NCI-H2171 (cell line): Measurements from ENCODE around the gene GRM8.

Experiments used
- DNase-seq: peaks from one replicate; lab custom pipeline; 2025; lab: John Stamatoyannopoulos, UW

The GRM8 gene

DNA sequence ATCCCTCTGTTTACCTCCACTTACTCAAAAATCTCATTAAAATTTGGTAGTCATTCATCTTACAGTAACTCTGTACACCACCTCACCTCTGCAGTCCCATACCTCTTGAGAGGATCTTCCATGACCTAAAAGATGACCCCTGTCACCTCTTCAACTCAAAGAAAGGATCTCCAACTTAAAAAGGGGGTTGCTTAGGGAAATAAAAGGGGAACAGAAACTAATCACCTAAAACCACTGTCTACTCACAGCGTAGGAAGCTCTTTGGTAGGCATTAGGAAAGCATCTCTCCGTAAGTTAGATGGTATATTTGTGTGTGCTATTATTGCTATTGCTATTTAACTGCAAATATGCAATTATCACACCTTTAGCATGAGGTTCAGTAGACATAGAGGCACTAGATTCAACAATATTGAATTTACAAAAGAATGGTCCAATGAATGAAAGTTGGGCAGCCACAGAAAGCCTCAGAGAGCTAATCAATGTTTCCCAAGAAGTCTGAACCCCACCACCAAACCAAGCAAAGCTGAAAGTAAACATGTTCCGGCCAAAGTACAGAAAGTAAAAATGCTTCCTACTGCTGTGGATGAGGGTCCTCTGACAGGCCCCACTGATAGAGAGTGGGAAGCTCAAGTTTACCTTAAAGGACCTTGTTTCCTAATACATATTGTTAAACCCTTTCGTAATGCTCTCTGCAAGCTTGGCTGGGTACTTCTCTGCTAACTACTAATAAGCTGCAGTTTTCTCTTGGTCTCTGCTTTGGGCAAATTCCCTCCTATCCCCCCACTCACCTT is 105.8 kb downstream of the GRM8 start:
- no peak for DNase-seq

DNA sequence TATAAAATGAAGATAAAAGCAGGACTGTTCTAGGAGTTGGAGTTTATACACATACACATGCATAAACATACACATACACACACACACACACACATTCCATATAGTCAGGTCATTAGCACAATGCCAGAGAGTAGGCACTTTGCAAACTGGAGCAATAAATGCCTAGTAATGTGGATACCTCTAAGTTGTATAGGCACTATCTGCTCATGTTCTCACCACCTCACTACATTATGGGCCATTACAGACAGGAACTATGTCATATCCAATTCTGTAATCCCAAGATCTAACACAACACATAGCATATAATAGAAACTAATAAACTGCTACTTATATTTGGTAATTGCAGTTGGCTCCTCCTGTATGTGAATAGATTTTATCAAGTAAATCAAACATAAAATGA is 115.6 kb downstream of the GRM8 start:
- no peak for DNase-seq

DNA sequence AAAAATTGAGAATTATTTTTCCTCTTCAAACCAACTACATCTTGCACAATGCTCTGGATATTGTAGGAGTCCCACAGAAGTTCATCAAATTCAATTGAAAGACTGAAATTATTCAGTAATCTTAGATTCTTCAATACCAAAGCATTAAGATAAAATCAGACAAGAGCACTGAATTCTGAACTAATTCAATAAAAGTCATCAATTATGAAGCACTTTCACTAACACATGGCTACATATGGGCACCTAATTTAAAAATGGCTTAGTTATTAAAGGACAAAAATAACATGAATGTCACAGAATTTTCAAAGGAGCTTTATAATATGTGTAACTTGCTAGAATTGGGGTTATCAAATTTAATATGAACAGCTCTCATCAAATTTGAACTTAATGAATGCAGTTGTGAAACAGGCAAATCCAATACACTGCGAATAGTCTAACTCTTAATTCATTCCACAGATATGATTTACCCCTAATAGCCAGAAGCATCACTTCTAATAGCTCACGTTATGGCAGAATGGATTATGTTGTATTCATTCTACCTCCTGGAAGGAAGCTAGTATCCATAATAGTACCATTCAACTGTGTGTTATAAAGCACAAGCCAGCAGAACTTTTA is 116.8 kb downstream of the GRM8 start:
- DNase-seq, result no peak

DNA sequence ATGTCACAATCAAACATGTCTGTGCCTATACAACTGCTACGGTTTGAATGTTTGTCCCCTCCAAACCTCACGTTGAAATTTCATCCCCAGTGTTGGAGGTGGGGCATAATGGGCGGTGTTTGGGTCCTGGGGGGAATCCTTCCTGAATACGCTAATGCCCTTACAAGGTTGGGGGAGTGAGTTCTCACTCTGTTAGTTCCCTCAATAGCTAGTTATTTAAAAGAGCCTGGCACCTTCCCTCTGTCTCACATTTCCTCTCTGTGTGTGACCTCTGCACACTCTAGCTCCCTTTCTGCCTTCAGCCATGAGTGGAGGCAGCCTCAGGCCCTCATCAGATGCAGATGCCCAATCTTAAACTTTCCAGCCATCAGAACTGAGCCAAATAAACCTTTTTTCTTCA is 129.5 kb downstream of the GRM8 start:
- DNase-seq, result peak; percentile 17

DNA sequence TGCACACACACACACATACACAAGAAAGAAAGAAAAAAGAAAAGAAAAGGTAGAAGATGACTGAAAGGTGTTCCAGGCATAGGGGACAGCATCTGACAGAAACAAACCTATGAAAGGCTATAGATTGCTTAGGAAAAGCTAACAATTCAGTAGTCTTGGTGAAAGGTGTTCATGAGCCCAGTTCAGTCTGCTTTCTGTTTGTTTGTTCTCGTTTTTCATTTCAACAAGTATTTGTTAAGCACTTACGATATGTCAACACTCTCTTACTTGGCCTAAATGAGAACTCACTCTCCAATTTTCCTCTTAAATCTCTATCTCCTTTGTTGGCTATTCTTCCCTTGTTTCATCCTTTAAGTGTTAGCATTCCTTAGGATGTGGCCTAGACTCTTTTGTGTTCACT is 133.2 kb downstream of the GRM8 start:
- DNase-seq, result no peak

DNA sequence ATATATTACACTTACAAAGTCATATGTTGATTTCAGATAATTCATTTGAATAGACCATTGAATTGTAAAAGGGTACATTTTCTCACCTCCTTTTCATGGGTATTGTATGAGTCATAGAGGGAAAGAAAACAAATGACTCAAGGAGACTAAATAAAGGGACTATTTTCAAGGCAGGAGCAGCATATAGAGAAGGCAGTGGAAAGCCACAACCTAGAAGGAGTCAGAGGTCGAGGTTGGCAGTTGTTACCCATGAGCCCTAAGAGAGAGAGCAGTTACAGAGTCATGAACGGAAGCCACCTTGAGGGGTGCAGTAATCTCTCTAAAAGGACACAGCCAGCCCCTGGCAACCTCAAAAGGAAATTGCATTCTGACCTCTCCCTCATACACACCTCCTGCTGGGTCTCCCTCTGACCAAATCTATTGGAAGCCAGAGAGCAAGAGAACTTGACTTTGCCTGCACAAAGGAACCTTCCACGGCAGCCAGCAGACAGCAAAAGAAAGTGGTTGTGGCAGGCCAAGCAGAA is 137.9 kb downstream of the GRM8 start:
- DNase-seq, result no peak

DNA sequence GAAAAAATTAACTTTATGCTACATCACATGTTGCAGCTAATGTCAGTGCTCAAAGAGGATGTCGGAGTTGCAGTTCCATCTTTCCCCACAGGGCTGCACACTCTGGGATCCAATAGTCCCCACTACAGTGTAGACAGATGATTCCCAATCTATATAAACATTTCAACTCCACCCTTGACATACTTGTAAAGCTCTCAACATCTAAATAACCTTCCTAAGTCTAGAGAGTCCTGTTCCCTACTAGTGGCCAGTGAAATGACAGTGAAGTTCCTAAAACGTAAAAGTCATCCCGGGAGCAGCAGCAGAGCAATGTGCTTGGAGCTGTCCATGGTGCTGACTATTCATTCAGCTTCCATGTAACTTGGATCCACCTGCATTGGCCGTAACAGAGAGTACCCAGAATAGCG is 145.1 kb downstream of the GRM8 start:
- no peak for DNase-seq

DNA sequence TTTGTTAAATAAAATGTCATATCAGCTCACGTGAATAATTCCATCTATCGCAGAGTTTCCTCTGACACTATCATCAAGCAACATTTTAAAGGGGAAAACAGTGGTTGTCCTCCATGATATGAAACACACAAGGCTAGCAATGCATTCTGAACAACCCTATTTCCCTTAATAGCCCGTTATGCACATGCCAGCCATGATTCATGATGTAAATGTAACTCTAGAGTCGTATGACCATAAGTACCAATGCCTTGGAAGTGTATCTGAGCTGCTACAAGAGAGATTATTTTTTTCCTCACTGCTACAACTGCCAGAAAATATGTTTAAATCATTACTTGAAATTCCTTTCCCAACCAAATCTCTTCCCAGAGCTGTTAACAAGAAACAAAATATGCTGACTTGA is 159.4 kb downstream of the GRM8 start:
- DNase-seq, result no peak

DNA sequence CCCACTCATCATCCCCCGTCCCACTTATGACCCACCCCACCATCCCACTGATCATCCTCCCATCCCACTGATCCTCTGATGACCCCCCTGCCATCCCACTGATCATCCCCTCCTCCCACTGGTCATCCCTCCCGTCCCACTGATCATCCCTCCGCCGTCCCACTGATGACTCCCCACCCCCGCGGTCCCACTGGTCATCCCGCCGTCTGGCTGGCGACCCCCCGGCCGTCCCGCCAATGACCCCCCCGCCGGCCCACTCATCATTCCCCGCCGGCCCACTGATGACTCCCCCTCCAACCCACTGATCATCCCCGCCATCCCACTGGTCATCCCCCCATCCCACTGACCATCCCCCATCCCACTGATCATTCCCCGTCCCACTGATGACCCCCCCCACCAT is 161.1 kb downstream of the GRM8 start:
- DNase-seq, result no peak

DNA sequence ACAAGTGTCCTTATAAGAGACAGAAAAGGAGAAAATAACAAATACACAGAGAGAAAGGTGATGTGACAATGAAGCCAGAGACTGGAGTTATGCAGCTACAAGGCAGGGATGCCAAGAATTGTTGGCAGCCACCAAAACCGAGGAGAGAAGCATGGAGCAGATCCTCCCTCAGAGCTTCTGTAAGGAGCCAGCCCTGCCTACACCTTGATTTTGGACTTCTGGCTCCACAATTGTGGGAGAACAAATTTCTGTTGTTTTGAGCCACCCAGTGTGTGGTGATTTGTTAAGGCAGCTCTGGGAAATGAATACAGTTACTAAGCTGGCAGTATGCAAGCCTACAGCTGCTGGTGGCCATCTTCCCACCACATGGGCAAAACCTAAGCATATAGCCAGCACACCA is 163.6 kb downstream of the GRM8 start:
- no peak for DNase-seq

DNA sequence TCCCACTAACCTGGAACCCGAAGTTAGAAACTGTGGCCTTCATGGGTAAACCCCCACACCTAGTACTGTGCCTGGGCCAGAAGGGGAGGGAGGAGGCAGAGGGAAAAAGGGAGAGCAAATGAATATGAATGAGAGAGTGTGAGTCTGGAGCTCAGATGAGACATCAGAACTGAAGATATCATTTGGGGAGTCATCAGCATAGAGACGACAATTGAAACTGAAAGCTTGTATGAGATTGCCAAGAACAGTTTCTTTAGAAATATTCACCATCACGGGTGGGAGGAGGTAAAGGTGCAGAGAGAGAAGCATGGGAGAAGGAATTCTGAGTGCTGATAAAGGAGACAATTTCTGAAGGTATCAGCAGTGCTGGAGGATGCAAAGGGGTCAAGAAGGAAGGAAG is 171.2 kb downstream of the GRM8 start:
- DNase-seq, result no peak

DNA sequence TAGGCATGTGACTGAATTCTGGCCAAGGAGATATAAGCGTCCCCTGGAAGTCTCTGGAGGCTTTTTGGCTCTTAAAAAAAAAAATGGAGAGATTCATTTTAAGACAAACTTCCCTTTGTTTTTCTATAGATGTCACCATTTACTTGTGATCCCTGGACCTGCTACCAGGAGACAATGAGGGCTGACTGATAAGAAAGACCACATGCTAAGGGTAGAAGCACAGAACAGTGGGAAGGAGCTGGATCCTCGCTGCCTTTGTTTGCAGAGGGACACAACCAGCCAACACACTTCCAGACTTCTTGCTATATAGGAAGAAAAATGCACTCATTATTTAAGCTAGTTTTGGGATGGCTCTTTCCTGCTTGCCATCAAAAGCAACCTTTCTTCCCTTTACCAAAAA is 172.2 kb downstream of the GRM8 start:
- DNase-seq, result no peak

DNA sequence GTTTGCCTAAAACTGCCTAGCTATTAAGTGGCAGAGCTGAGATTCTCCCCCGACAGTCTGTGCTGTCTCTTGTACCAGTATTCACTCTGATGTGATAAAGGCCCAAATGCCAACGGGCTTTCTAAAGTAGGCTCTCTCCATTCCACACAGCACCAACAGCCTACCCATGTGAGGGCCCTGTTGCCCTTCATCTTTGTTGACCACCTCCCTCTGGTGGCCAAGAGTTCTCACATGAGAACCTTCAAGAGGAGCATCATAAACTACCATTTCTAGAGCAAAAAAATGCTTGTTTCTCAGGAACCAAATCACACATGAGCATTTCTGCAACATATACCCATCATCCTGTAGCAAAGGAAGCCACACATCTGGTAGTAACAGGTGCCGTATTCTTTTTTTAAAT is 185.8 kb downstream of the GRM8 start:
- no peak for DNase-seq

DNA sequence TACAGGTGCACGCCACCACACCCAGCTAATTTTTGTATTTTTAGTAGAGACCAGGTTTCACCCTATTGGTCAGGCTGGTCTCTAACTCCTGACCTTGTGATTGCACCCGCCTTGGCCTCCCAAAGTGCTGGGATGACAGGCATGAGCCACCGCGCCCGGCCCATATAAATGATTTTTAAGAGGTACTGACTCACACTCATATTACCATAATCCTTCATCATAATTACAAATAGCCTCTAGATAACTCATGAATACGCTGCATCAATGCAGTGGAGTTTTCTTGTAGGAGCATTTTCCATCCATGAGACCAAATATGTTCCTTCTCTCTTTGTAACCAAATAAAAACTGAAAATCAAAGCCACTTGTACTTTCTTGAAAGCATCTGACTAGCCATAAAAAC is 193.3 kb downstream of the GRM8 start:
- DNase-seq, result no peak

DNA sequence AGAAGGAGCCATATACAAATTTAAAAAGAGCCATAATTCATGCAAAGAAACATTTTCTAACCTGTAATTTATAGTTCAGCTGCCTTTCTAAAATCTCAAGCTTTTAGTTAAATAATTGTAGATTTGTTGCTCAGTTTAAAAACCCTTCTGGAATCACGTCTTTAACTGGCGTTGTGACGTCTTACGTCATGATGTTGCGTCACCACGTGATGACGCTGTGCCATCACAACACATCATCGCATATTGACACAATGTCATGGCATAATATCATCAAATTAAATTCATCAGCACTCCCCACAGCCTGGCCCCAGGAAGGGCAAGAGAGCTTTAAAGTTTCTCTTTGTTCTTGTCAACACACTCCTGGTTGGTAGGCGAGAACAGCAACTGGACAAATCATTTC is 194.8 kb downstream of the GRM8 start:
- no peak for DNase-seq

DNA sequence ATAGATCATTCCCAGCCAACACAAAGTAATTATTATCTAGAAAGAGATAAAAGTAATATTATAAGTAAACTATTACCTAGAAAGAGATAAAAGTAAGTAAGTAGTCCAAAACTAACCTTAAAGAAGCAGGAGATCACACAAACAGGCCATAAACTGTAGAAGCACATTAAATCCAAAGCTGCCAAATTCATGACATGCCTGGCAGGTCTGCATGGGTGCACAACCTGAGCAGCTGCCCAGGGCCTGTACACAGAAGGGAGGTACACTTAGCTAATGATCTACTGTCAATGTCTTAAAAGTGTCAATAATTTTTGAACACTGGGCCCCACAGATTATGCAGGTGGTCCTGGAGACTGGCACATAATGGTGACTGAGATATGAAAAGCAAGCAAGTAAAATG is 196.5 kb downstream of the GRM8 start:
- no peak for DNase-seq

DNA sequence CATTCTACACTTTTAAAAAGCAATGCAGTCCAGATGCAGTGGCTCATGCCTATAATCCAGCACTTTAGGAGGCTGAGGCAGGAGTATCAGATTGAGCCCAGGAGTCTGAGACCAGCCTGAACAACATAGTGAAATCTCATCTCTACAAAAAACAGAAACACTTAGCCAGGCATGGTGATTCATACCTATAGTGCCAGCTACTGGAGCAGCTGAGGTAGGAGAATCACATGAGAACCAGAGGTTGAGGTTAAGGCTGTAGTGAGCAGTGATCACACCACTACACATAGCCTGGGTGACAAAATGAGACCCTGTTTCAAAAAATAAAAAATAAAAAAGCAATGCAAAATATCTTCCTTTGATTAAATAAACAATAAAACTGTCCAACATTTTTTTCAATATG is 205.2 kb downstream of the GRM8 start:
- DNase-seq, result no peak

DNA sequence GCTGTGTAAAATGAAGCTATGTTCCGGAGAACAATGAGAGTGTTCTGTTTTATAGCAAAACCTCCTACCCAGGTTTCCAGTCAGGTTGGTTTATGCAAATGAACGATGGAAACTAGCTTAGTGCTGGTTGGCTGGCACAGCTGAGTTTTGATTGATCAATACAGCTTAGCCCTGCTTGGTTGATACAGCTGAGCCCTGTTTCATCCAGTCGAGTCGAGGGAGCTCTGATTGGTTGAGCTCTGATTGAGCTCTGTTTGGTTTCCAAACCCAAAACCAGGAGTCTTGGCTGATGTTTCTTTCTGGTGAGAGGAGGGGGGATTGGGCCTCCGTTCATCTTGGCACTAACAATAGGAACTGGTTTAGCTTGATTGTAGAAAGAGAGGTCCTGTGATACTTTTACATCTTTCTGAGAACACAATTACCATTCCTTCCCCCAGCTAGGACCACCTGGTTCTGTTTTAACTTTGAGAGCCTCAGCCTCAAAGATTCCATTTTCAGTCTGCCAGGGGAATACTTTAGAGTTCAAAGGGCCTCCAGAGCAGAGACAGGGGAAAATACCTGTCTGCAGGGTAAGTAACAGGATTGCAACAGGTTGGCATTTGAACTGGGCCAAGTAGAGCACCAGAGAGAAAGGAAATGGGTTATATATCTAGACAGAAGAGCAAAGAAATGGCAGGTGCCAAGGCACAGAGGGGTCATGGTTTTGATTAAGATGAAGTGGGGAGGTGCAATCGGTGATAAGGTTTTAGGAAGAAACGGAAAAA is 210.9 kb downstream of the GRM8 start:
- no peak for DNase-seq

DNA sequence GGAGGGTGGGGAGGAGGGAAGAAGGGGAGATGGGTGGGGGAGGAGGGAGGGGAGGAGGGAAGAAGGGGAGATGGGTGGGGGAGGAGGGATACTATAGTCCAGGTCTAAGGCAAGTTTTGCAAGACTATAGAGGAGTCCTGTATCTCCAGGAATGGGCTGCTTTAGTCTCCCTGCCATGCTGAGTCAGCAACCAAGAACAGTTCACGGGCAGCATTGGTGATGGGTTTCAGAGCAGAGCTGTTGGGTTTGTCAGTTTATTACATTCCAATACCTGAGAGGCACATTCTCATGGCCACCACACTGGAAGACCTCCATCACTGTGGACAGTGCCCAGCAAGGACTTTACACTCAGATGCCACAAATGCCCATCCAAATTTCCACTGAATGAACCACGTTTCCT is 212.7 kb downstream of the GRM8 start:
- no peak for DNase-seq

DNA sequence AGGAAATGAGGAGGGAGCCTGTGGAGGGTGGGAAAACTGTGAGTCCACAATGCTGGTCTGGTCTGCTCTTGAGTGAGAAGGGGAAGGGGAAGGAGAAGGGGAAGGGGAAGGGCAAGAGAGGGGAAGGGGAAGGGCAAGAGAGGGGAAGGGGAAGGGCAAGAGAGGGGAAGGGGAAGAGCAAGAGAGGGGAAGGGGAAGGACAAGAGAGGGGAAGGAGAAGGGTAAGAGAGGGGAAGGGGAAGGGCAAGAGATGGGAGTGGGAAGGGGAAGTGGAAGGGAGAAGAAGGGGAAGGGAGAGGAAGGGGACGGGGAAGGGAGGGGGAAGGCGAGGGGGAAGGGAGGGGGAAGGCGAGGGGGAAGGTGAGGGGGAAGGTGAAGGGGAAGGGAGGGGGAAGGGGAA is 213.2 kb downstream of the GRM8 start:
- DNase-seq, result no peak

DNA sequence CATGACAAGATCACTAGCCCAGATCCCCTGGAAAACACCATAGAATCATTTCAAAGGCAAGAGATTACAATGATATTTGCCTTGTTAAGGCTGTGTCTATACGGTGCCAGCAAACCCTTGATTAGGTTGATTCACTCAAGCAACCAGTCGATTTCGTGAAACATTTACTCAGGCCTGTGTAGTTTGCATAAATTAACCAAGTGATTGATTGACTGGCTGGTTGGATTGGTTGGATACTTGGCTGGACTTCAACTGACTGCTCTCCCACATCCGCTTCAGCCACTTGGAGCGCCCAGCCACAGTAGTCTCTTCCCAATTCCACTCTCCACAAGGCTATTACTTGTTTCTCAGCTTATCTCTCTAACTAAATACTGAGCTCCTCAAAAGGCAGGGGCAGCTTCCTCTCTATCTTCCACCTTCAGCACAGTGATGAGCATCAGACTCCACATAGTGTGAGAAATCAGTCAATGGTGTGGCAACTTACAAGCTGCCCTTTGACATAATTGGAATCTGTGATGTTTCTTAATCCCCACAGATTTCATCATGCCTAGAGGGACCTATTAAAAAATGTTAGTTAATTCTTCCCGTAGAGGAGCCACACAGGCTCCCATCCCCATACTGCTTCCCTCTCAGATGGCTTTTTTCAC is 217.4 kb downstream of the GRM8 start:
- no peak for DNase-seq

DNA sequence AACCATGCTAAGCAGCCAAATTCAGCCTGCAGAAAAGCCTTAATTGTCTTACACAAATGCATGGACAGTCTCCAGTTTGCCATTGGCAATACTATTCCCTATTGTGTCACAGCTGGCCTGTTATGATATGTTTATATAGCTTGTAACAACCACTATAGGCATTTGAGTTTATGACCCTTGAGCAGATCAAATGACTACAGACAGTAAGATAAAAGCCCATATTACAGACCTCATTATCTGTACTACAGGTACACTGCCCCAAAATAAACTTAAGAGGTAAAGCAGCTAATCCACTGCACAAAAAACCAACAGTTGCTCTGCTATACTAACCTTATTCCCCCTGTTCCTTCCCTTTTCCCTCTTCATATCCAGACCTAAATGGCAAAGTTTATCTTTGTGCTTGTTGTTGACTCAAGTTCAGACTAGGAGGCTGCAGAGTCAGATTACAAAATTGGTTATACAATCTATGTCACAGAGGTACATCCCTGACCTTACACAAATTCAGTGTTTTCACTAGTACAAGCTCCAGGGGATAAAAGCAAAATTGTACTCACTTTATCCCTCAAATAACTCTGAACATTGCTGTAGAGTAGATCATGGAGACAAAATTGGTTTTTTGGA is 218.4 kb downstream of the GRM8 start:
- DNase-seq, result no peak
